ENCODE data around the gene OPN1SW. TPM values are rescaled to one million over a fixed set of nuclear protein-coding genes. Genes with fewer than 3 reads are reported as not detected.

Gene OPN1SW
- total and polyA plus RNA-seq, 3 donors from 2014 or later, result not detected

GRCh38 chr7:128757203-128757602 lies 18.4 kb downstream of the OPN1SW start:
- Histone ChIP-seq H3K36me3 (ENCODE audit: low read depth, missing control alignments) (no peaks in the 10 kb centered on the region), H3K9me3 (no peaks in the 10 kb centered on the region), H3K27me3 (no peaks in the 10 kb centered on the region), H3K4me1 (no peaks in the 10 kb centered on the region), H3K4me3 (no peak overlapping the region), H3K27ac (no peak overlapping the region)
- DNase-seq, result no peak
- 60 to 70% methylated on average over 2 of the region's 2 CpGs for whole genome bisulfite sequencing, 2 donors
- intact Hi-C loops (cut with DNase I; ENCODE audit: low total_unique reads), result no loop called here
- TF ChIP-seq POLR2A (IDR thresholded peaks at IDR 0.05), result no peak
- no peak for TF ChIP-seq CTCF (IDR thresholded peaks at IDR 0.05)

- no peaks in the 10 kb centered on the region for H3K27me3 ChIP-seq
- no peaks in the 10 kb centered on the region for H3K9me3 ChIP-seq
- 79 to 83% methylated on average over 5 of the region's 5 CpGs for WGBS, 2 donors
- H3K4me3 ChIP-seq, result no peak overlapping the region
- TF ChIP-seq POLR2A (IDR thresholded peaks at IDR 0.05) (no peak), CTCF (IDR thresholded peaks at IDR 0.05) (no peak)
- H3K36me3 ChIP-seq (ENCODE audit: low read depth, missing control alignments), result no peaks in the 10 kb centered on the region
- H3K27ac ChIP-seq, result no peak overlapping the region
- no peaks in the 10 kb centered on the region for H3K4me1 ChIP-seq
- no peak for DNase-seq
- intact Hi-C loops (cut with DNase I; ENCODE audit: low total_unique reads), result no loop called here
Measured at GRCh38 chr7:128755819-128756476, 19.6 kb downstream of the OPN1SW start.

GRCh38 chr7:128755075-128755818 lies 20.3 kb downstream of the OPN1SW start:
- intact Hi-C loops (cut with DNase I; ENCODE audit: low total_unique reads), result no loop called here

GRCh38 chr7:128752251-128752650 lies 23.3 kb downstream of the OPN1SW start:
- Histone ChIP-seq H3K27ac (no peak overlapping the region), H3K27me3 (no peaks in the 10 kb centered on the region), H3K9me3 (no peaks in the 10 kb centered on the region), H3K36me3 (ENCODE audit: low read depth, missing control alignments) (no peaks in the 10 kb centered on the region), H3K4me3 (no peak overlapping the region), H3K4me1 (no peaks in the 10 kb centered on the region)
- TF ChIP-seq CTCF (IDR thresholded peaks at IDR 0.05), result no peak
- TF ChIP-seq POLR2A (IDR thresholded peaks at IDR 0.05), result no peak
- intact Hi-C loops (cut with DNase I; ENCODE audit: low total_unique reads), result no loop called here
- DNase-seq, result no peak
- WGBS, 2 donors, result 80 to 98% methylated on average over 1 of the region's 1 CpG

More at GRCh38 chr7:128755075-128755818, 20.3 kb downstream of the OPN1SW start:
- Histone ChIP-seq H3K4me3 (no peak overlapping the region), H3K27ac (no peak overlapping the region), H3K4me1 (no peaks in the 10 kb centered on the region), H3K27me3 (no peaks in the 10 kb centered on the region), H3K9me3 (no peaks in the 10 kb centered on the region), H3K36me3 (ENCODE audit: low read depth, missing control alignments) (no peaks in the 10 kb centered on the region)
- no peak for TF ChIP-seq CTCF (IDR thresholded peaks at IDR 0.05)
- TF ChIP-seq POLR2A (IDR thresholded peaks at IDR 0.05), result no peak
- WGBS, 2 donors, result 89 to 93% methylated on average over 2 of the region's 2 CpGs
- no peak for DNase-seq

Measured in testis (tissue), 3 donors.